Activated CD8-positive, alpha-beta T cell treated with anti-CD3 and anti-CD28 coated beads for 36 hours (primary cell): ENCODE measurements around the gene SENP5. TPM values are rescaled to one million over a fixed set of nuclear protein-coding genes. Genes with fewer than 3 reads are reported as not detected.

ENCODE experiments used
- ATAC-seq: fragments of 200-7000 bp; cut with Tn5 transposase; one replicate; pipeline ENCODE4 v1.10.0; 2021; ENCODE audit warnings: mild to moderate bottlenecking, moderate library complexity
- CTCF ChIA-PET: fragments of 350-600 bp; sonication (Branson Sonifier 250); formaldehyde crosslinking; loops from one replicate; lab custom pipeline; 2021; ENCODE audit warnings: antibody characterized with exemption; lab: Charles Lee
- POLR2A ChIA-PET: fragments of 350-600 bp; sonication (Branson Sonifier 250); formaldehyde crosslinking; loops from one replicate; lab custom pipeline; 2021; ENCODE audit warnings: antibody characterized with exemption; lab: Charles Lee
- DNase-seq: peaks from one replicate; pipeline ENCODE4 v3.0.0-alpha.2; 2020
- H3K27ac Mint-ChIP-seq: one replicate; pipeline ENCODE4 v1.8.0; 2021; ENCODE audit warnings: mild to moderate bottlenecking, mixed read lengths
- H3K27me3 Mint-ChIP-seq: one replicate; pipeline ENCODE4 v1.8.0; 2021; ENCODE audit warnings: mixed read lengths
- H3K36me3 Mint-ChIP-seq: one replicate; pipeline ENCODE4 v1.8.0; 2021; ENCODE audit warnings: low read depth, mixed read lengths
- H3K4me1 Mint-ChIP-seq: one replicate; pipeline ENCODE4 v1.8.0; 2021; ENCODE audit warnings: low read depth, mixed read lengths
- H3K4me3 Mint-ChIP-seq: one replicate; pipeline ENCODE4 v1.8.0; 2021; ENCODE audit warnings: mild to moderate bottlenecking, moderate library complexity, mixed read lengths
- H3K9me3 Mint-ChIP-seq: one replicate; pipeline ENCODE4 v1.8.0; 2021; ENCODE audit warnings: mixed read lengths
- CTCF ChIP-seq: fragments of 200-600 bp; IDR thresholded peaks from one replicate; pipeline ENCODE4 v1.8.0; 2022; ENCODE audit warnings: antibody characterized with exemption, mild to moderate bottlenecking
- intact Hi-C: fragments of 100-400 bp; cut with micrococcal nuclease; formaldehyde crosslinking; loops from one replicate; pipeline ENCODE4 v1.10.0; 2022
- total RNA-seq, 2 experiments: library from RNA; stranded (reverse); gene quantifications; one replicate each; pipeline ENCODE4 v1.2.3, GENCODE V29; 2021

The SENP5 gene
- total RNA-seq, 2 experiments from 2014 or later: 28.0 to 32.5 TPM

GRCh38 chr3:196894557-196895295, 27.0 kb downstream of the SENP5 start:
- Mint-ChIP-seq H3K27me3 (no peaks in the 10 kb centered on the region), H3K9me3 (no peaks in the 10 kb centered on the region), H3K4me1 (peaks cover 11% of the 10 kb centered on the region), H3K4me3 (no peak overlapping the region), H3K36me3 (peaks cover 2% of the 10 kb centered on the region), H3K27ac (no peak overlapping the region)
- ChIA-PET POLR2A (interaction anchor here (0.6 kb wide), 2 partner anchors 22 to 332 kb away, joined by 3 to 5 read pairs; no protein-coding TSS in a partner anchor), CTCF (no interaction called here)
- DNase-seq (no peak), ATAC-seq (no peak)
- intact Hi-C loops: no loop called here
- no peak for TF ChIP-seq CTCF

- H3K27ac Mint-ChIP-seq: no peak overlapping the region
- no peak for ATAC-seq
- POLR2A ChIA-PET: no interaction called here
Measured at GRCh38 chr3:196896229-196896628, 28.5 kb downstream of the SENP5 start.

GRCh38 chr3:196901768-196902167, 34.0 kb downstream of the SENP5 start:
- TF ChIP-seq CTCF: no peak
- peaks cover under 1% of the 10 kb centered on the region for H3K4me1 Mint-ChIP-seq
- no peaks in the 10 kb centered on the region for H3K9me3 Mint-ChIP-seq
- H3K27ac Mint-ChIP-seq: no peak overlapping the region
- DNase-seq (no peak), ATAC-seq (no peak)
- H3K27me3 Mint-ChIP-seq: no peaks in the 10 kb centered on the region
- peaks cover 30% of the 10 kb centered on the region for H3K36me3 Mint-ChIP-seq
- intact Hi-C loops: no loop called here
- ChIA-PET CTCF (no interaction called here), POLR2A (no interaction called here)
- H3K4me3 Mint-ChIP-seq: no peak overlapping the region

More at GRCh38 chr3:196896229-196896628, 28.5 kb downstream of the SENP5 start:
- H3K27me3 Mint-ChIP-seq: no peaks in the 10 kb centered on the region
- H3K36me3 Mint-ChIP-seq: peaks cover 7% of the 10 kb centered on the region
- no peak for DNase-seq
- no peak overlapping the region for H3K4me3 Mint-ChIP-seq
- peaks cover 2% of the 10 kb centered on the region for H3K4me1 Mint-ChIP-seq
- intact Hi-C loops: no loop called here
- H3K9me3 Mint-ChIP-seq: no peaks in the 10 kb centered on the region
- CTCF ChIA-PET: no interaction called here
- TF ChIP-seq CTCF: no peak

- ChIA-PET POLR2A (no interaction called here), CTCF (interaction anchor here (0.8 kb wide), 1 partner anchor 65 kb away, joined by 3 read pairs; no protein-coding TSS in a partner anchor)
- no peak for TF ChIP-seq CTCF
- H3K9me3 Mint-ChIP-seq: no peaks in the 10 kb centered on the region
- no peak for DNase-seq
- intact Hi-C loops: no loop called here
- no peaks in the 10 kb centered on the region for H3K27me3 Mint-ChIP-seq
- ATAC-seq: no peak
- peaks cover 31% of the 10 kb centered on the region for H3K36me3 Mint-ChIP-seq
- H3K27ac Mint-ChIP-seq: no peak overlapping the region
- H3K4me3 Mint-ChIP-seq: no peak overlapping the region
- H3K4me1 Mint-ChIP-seq: no peaks in the 10 kb centered on the region
Measured at GRCh38 chr3:196902296-196902695, 34.6 kb downstream of the SENP5 start.

GRCh38 chr3:196903740-196904139, 36.0 kb downstream of the SENP5 start:
- DNase-seq (no peak), ATAC-seq (no peak)
- TF ChIP-seq CTCF: no peak
- H3K36me3 Mint-ChIP-seq: peaks cover 35% of the 10 kb centered on the region
- ChIA-PET CTCF (no interaction called here), POLR2A (no interaction called here)
- no peaks in the 10 kb centered on the region for H3K27me3 Mint-ChIP-seq
- H3K4me1 Mint-ChIP-seq: no peaks in the 10 kb centered on the region
- no peaks in the 10 kb centered on the region for H3K9me3 Mint-ChIP-seq
- H3K4me3 Mint-ChIP-seq: no peak overlapping the region
- H3K27ac Mint-ChIP-seq: no peak overlapping the region
- intact Hi-C loops: no loop called here
